Measurements from ENCODE around the gene USP1. TPM values are rescaled to one million over a fixed set of nuclear protein-coding genes. Genes with fewer than 3 reads are reported as not detected.

Gene USP1
- total RNA-seq, 4 donors from 2014 or later = 23.0 to 39.9 (median 33.7) TPM

GRCh38 chr1:62437273-62437940 lies 558 bp downstream of the USP1 start:
- Histone ChIP-seq H3K4me1 (peaks cover 3 to 41% (median 17%) of the 10 kb centered on the region in 3 donors), H3K36me3 (peaks cover 0 to 17% of the 10 kb centered on the region in 2 donors), H3K27me3 (no peaks in the 10 kb centered on the region), H3K4me3 (peak overlapping the region; percentile 96 to 99), H3K9me3 (no peaks in the 10 kb centered on the region), H3K27ac (peak overlapping the region; percentile 83 to 99 (median 95))
- ATAC-seq = no peak
- 0% methylated on average over 13 to 20 of the region's 68 CpGs for WGBS, 2 donors (ENCODE audit: low coverage in 1 of 2)
- no peak for TF ChIP-seq POLR2AphosphoS5 (IDR thresholded peaks at IDR 0.05)
- TF ChIP-seq POLR2A (IDR thresholded peaks at IDR 0.05) = no peak
- no peak for TF ChIP-seq CTCF (IDR thresholded peaks at IDR 0.05)
- TF ChIP-seq EP300 (IDR thresholded peaks at IDR 0.05) = no peak

- TF ChIP-seq EP300 (IDR thresholded peaks at IDR 0.05) = no peak
- Histone ChIP-seq H3K4me1 (peaks cover 3 to 41% (median 17%) of the 10 kb centered on the region in 3 donors), H3K27ac (peak overlapping the region in 3 of 4 donors; percentile 92 to 99 (median 98)), H3K36me3 (peaks cover 0 to 25% of the 10 kb centered on the region in 2 donors), H3K9me3 (no peaks in the 10 kb centered on the region), H3K27me3 (no peaks in the 10 kb centered on the region), H3K4me3 (peak overlapping the region; percentile 96 to 99)
- 0 to 6% methylated on average over 4 to 7 of the region's 7 CpGs for WGBS, 2 donors (ENCODE audit: low coverage in 1 of 2)
- ATAC-seq = no peak
Measured at GRCh38 chr1:62438163-62438562, 1.3 kb downstream of the USP1 start.

- no peak overlapping the region for H3K27ac ChIP-seq
- no peak overlapping the region for H3K4me3 ChIP-seq
- no peaks in the 10 kb centered on the region for H3K27me3 ChIP-seq
- peaks cover 3 to 40% (median 17%) of the 10 kb centered on the region in 3 donors for H3K4me1 ChIP-seq
- TF ChIP-seq EP300 (IDR thresholded peaks at IDR 0.05) (no peak), POLR2A (IDR thresholded peaks at IDR 0.05) (no peak), POLR2AphosphoS5 (IDR thresholded peaks at IDR 0.05) (no peak), CTCF (IDR thresholded peaks at IDR 0.05) (no peak)
- no peaks in the 10 kb centered on the region for H3K9me3 ChIP-seq
- 56 to 77% methylated on average over 4 of the region's 4 CpGs for WGBS, 2 donors (ENCODE audit: low coverage in 1 of 2)
- ATAC-seq = no peak
- peaks cover under 1 to 40% of the 10 kb centered on the region in 2 donors for H3K36me3 ChIP-seq
Measured at GRCh38 chr1:62439652-62440371, 3.0 kb downstream of the USP1 start.

- 89 to 100% methylated on average over 1 of the region's 1 CpG for WGBS, 2 donors (ENCODE audit: low coverage in 1 of 2)
- no peak overlapping the region for H3K27ac ChIP-seq
- no peaks in the 10 kb centered on the region for H3K27me3 ChIP-seq
- no peak for TF ChIP-seq POLR2AphosphoS5 (IDR thresholded peaks at IDR 0.05)
- no peak for TF ChIP-seq EP300 (IDR thresholded peaks at IDR 0.05)
- no peak for TF ChIP-seq CTCF (IDR thresholded peaks at IDR 0.05)
- TF ChIP-seq POLR2A (IDR thresholded peaks at IDR 0.05) = no peak
- no peak for ATAC-seq
- H3K9me3 ChIP-seq = no peaks in the 10 kb centered on the region
- no peak overlapping the region for H3K4me3 ChIP-seq
- H3K4me1 ChIP-seq = peaks cover 0 to 19% (median 0%) of the 10 kb centered on the region in 3 donors
- H3K36me3 ChIP-seq = peaks cover 4 to 88% of the 10 kb centered on the region in 2 donors
Measured at GRCh38 chr1:62444701-62445100, 7.9 kb downstream of the USP1 start.

GRCh38 chr1:62448221-62448933 lies 11.5 kb downstream of the USP1 start:
- WGBS, 2 donors (ENCODE audit: low coverage in 1 of 2) = 84 to 87% methylated on average over 3 of the region's 3 CpGs

More at GRCh38 chr1:62448221-62448933, 11.5 kb downstream of the USP1 start:
- peaks cover 4 to 98% of the 10 kb centered on the region in 2 donors for H3K36me3 ChIP-seq
- no peak overlapping the region for H3K4me3 ChIP-seq
- H3K9me3 ChIP-seq = no peaks in the 10 kb centered on the region
- no peaks in the 10 kb centered on the region for H3K27me3 ChIP-seq
- H3K27ac ChIP-seq = no peak overlapping the region
- no peak for TF ChIP-seq EP300 (IDR thresholded peaks at IDR 0.05)
- no peak for TF ChIP-seq CTCF (IDR thresholded peaks at IDR 0.05)
- TF ChIP-seq POLR2A (IDR thresholded peaks at IDR 0.05) = no peak
- no peak for TF ChIP-seq POLR2AphosphoS5 (IDR thresholded peaks at IDR 0.05)
- H3K4me1 ChIP-seq = peaks cover 0 to 6% (median 0%) of the 10 kb centered on the region in 3 donors
- no peak for ATAC-seq

All from gastroesophageal sphincter (tissue), 4 donors.